GM18909 (cell line): ENCODE results near the gene ADAM12.
"Not testable (repeated sequence)": the region's sequence is repeated elsewhere in the genome, so short reads cannot be mapped to it uniquely, and the experiment has no call there.

Experiments used
- ATAC-seq: cut with Tn5 transposase; IDR thresholded peaks from one replicate; pipeline ENCODE4 v1.9.1; 2021; ENCODE audit warnings: mild to moderate bottlenecking; ENCODE audit not compliant: unreplicated experiment, poor library complexity

ADAM12 gene

GRCh38 chr10:126375926-126376554, 12.2 kb downstream of the ADAM12 start:
- ATAC-seq, result no peak

DNA sequence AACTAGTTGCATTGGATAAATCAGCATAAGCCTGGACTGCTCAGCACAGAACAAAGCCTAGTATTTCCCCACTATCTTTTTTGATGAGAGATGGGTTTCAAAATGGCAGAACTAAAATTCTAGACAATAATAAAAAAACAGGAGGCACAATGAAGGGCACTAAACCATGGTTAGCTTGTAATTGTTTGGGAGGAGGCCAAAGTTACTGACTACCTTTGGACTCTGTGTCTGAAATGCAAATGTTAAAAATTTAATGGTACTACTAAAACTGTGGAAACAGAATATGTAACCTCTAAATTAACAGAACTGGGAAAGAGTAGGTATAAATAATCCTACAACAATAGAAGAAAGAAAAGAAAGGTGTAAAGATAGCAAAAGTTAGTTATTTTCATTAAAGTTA, 13.0 kb downstream of the ADAM12 start:
- ATAC-seq, result no peak

DNA sequence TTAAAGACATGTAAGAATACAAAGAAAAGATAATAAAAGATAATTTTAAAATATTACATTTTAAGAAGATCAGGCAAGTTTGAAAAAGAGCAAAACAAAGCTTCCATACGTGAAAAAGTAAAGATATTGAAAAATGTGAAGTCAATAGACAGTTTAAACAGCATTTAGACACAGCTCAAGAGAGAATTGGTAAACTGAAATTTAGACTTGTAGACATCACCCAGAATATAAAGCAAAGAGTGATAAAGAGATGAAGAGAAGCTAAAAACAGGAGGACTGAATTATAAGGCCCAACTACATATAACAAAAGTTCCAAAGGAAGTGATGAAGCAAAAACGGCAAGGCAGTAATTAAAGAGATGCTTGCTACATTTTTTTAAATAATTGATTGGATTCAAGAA, 13.8 kb downstream of the ADAM12 start:
- no peak for ATAC-seq

GRCh38 chr10:126373972-126374371, 14.3 kb downstream of the ADAM12 start:
- ATAC-seq, result no peak

- ATAC-seq, result no peak
Observed at GRCh38 chr10:126373147-126373546, 15.1 kb downstream of the ADAM12 start.

GRCh38 chr10:126372396-126372795, 15.9 kb downstream of the ADAM12 start:
- no peak for ATAC-seq

DNA sequence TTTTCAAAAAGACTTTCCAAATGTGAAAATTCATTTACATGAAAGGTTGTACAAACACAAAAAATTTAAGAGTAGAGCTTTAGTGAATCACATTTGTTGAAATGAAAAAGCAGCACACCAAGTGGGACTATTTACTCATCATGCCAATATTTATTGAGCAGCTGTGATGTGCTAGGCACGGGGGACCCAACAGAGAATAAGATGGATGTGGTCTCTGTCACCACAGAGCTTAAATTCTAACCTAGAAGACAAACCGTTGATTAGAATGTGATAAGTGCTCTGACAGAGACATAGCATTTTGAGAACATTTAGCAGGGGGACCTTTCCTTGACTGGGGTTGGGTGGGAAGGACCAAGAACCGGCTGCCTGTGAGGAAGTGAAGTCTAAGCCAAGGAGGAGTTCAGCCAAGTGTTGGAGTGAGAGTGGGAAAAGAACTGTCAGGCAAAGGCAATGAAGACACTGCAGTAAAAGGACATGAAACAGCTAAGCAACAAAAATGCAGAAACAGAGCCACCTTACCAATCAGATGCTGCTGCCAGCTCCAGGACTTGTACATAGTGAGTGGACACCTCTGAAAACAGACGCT, 19.1 kb downstream of the ADAM12 start:
- no peak for ATAC-seq

GRCh38 chr10:126357169-126357568, 31.1 kb downstream of the ADAM12 start:
- ATAC-seq, result no peak

GRCh38 chr10:126353666-126354065, 34.6 kb downstream of the ADAM12 start:
- no peak for ATAC-seq

DNA sequence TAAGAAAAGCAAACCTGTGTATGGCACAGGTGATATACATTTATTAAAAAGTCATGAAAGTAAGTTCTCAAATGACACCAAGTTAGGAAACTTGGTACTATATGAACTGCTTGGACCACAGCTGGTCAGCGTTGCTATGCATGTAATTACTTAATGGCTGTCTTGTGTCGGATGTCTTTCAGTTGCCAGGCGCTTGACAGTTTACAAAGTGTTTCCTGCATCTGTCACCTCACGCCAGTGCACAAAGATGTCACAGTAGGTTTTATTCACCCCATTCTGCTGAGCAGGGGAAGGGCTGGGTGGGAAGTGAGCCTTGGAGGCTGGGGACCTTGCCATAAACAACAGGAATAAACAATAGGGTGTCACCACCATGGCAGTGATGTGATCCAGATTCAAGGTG, 35.8 kb downstream of the ADAM12 start:
- ATAC-seq, result no peak

GRCh38 chr10:126351021-126351420, 37.3 kb downstream of the ADAM12 start:
- ATAC-seq, result no peak

DNA sequence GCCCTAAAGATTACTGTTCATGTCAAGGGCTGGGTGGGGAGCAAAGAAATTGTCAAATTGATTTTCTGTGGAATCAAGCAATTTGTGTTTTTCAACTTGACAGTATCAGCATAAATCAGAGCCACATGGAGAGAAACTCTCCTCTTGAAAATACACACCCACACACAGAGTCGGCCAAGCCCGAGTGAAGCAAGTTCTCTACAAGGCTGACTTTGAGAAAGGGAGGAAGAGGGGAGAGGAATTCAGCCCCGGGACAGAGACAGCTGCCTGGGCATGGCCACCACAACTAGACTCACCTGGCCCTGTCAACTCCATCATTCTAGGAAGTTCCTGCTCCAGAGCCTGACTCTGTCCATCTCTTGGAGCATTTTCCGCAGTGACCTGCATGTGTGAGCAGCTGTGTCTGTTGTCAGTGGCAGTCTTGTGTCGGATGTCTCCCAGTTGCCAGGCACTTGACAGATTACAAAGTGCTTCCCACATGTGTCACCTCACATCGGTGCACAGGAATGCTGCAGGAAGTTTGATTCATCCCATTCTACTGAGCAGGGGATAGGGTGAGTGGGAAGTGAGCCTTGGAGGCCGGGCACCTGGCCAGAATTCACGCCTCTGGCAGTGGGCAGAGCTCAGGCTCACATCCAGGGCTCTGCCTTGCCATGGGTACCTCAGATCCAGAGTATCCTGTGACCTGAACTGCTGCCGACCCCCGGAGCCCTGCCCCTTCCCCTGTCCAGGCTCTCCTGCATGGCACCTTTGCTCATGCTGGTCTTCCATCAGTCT, 37.9 kb downstream of the ADAM12 start:
- ATAC-seq, result no peak

GRCh38 chr10:126349676-126350075, 38.6 kb downstream of the ADAM12 start:
- no peak for ATAC-seq

GRCh38 chr10:126349101-126349500, 39.2 kb downstream of the ADAM12 start:
- no peak for ATAC-seq

GRCh38 chr10:126343496-126343895, 44.8 kb downstream of the ADAM12 start:
- not testable (repeated sequence) for ATAC-seq

DNA sequence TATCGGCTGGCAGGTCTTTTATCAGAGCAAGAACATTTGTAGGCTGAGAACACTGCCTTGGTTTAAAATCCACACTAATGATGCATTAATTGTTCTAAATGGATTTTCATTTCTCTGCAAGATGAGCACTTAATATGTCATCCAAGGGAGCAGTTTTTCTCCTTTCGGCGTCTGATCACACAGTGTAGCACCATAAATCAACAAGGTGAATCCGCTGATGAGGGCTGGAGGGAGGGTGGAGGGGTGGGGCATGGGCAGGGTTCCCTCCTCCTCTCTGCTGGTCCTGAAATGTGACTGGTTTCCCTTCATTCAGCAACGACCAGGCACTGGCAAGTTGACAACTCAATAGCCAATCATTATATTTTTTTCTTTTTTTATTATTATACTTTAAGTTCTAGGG, 45.6 kb downstream of the ADAM12 start:
- ATAC-seq, result no peak

GRCh38 chr10:126341491-126341890, 46.8 kb downstream of the ADAM12 start:
- ATAC-seq, result no peak

- ATAC-seq, result no peak
Observed at GRCh38 chr10:126337251-126337810, 50.9 kb downstream of the ADAM12 start.

GRCh38 chr10:126336801-126337200, 51.5 kb downstream of the ADAM12 start:
- no peak for ATAC-seq

DNA sequence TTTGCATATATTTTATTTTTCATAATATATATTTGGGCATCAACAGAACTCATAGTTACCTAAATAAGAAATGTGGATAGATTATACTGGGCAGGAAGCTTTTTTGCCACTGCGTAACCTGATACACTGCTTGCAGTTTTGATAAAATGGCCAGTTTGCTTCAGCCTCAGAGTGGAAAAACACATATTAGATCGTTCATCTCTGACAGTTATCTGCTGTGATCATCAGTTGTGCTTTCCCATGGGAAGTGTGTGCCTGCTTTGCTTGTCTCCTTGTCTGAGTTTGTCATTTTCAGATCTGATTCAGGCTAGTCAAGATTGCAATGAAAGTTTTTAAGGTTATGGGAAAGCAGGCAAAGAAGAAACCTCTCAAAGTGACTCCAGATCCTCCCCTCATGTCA, 54.0 kb downstream of the ADAM12 start:
- ATAC-seq, result no peak

DNA sequence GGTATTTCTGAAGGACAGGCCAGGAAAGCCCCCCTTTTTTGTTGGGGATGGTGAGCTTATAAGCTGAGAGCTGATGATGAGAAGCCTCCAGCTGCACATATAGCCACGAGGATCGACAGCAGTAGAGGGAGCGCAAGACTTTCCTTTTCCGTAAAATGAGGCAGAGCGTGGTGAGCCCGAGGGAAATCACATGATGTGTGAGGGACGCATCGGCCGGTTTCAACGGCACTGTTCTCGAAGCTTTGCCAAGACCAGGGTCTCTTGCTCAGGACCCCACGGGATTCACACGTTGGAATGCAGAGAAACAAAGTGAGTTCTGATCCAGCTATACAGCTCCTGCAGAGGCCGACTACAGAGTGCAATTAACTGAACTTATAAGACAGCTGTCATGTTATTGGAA, 55.7 kb downstream of the ADAM12 start:
- no peak for ATAC-seq
